Upper lobe of right lung (tissue), 1 donor: Measurements from ENCODE around the gene RPL9. TPM values are rescaled to one million over a fixed set of nuclear protein-coding genes. Genes with fewer than 3 reads are reported as not detected.

Experiments used
- ATAC-seq: fragments of 200-7000 bp; cut with Tn5 transposase; one replicate; pipeline ENCODE4 v1.9.1; 2020; ENCODE audit warnings: mild to moderate bottlenecking, moderate library complexity
- DNase-seq: peaks from one replicate; pipeline ENCODE4 v3.0.0-alpha.2; 2020
- H3K27ac ChIP-seq: fragments of 200-600 bp; one replicate; pipeline ENCODE4 v1.8.0; 2022
- H3K27me3 ChIP-seq: fragments of 200-600 bp; one replicate; pipeline ENCODE4 v1.8.0; 2022; ENCODE audit warnings: mild to moderate bottlenecking
- H3K36me3 ChIP-seq: fragments of 200-600 bp; one replicate; pipeline ENCODE4 v1.8.0; 2022
- H3K4me1 ChIP-seq: fragments of 200-600 bp; one replicate; pipeline ENCODE4 v1.8.0; 2022
- H3K4me3 ChIP-seq: fragments of 200-600 bp; one replicate; pipeline ENCODE4 v1.8.0; 2022; ENCODE audit warnings: mild to moderate bottlenecking
- H3K9me3 ChIP-seq: fragments of 200-600 bp; one replicate; pipeline ENCODE4 v1.8.0; 2022
- CTCF ChIP-seq: fragments of 200-600 bp; IDR thresholded peaks from one replicate; pipeline ENCODE4 v1.8.0; 2022; ENCODE audit warnings: antibody characterized with exemption
- intact Hi-C: fragments of 100-400 bp; cut with DNase I; formaldehyde crosslinking; loops from one replicate; pipeline ENCODE4 v1.11.0; 2022
- total RNA-seq: library from RNA; stranded (reverse); fragmentation: NEBNext Ultra II Directional; extraction: Animal tissue kit (Norgen Biotek cat#: 25700); gene quantifications from one replicate; pipeline ENCODE4 v1.2.1, GENCODE V29; 2021
- donor health status: DM: no; HTN: yes; CAD: no; lungs with severe emphysema.

The RPL9 gene
- total RNA-seq, 1 donor from 2014 or later = 1,204 TPM

GRCh38 chr4:39484582-39485272 is 26.0 kb upstream of the RPL9 start:
- TF ChIP-seq CTCF = no peak
- intact Hi-C loops = no loop called here
- no peak for DNase-seq
- H3K36me3 ChIP-seq = no peaks in the 10 kb centered on the region
- H3K27ac ChIP-seq = no peak overlapping the region
- no peaks in the 10 kb centered on the region for H3K9me3 ChIP-seq
- H3K27me3 ChIP-seq = no peaks in the 10 kb centered on the region
- H3K4me3 ChIP-seq = no peak overlapping the region
- ATAC-seq = peak; percentile 57
- H3K4me1 ChIP-seq = no peaks in the 10 kb centered on the region

- Histone ChIP-seq H3K36me3 (no peaks in the 10 kb centered on the region), H3K4me3 (peak overlapping the region; percentile 5), H3K27me3 (no peaks in the 10 kb centered on the region), H3K4me1 (no peaks in the 10 kb centered on the region), H3K27ac (no peak overlapping the region), H3K9me3 (no peaks in the 10 kb centered on the region)
- no peak for TF ChIP-seq CTCF
- intact Hi-C loops = no loop called here
- ATAC-seq (peak; percentile 87), DNase-seq (no peak)
Measured at GRCh38 chr4:39480902-39481695, 22.4 kb upstream of the RPL9 start.

- no peak for DNase-seq
- no peaks in the 10 kb centered on the region for H3K36me3 ChIP-seq
- no peak for TF ChIP-seq CTCF
- intact Hi-C loops = no loop called here
- no peaks in the 10 kb centered on the region for H3K4me1 ChIP-seq
- no peaks in the 10 kb centered on the region for H3K9me3 ChIP-seq
- H3K27ac ChIP-seq = no peak overlapping the region
- no peaks in the 10 kb centered on the region for H3K27me3 ChIP-seq
- no peak overlapping the region for H3K4me3 ChIP-seq
- no peak for ATAC-seq
Measured at GRCh38 chr4:39480251-39480650, 21.5 kb upstream of the RPL9 start.

- no peak overlapping the region for H3K27ac ChIP-seq
- DNase-seq (no peak), ATAC-seq (no peak)
- intact Hi-C loops = no loop called here
- TF ChIP-seq CTCF = no peak
- H3K4me1 ChIP-seq = no peaks in the 10 kb centered on the region
- no peaks in the 10 kb centered on the region for H3K27me3 ChIP-seq
- H3K9me3 ChIP-seq = no peaks in the 10 kb centered on the region
- peaks cover 25% of the 10 kb centered on the region for H3K36me3 ChIP-seq
- H3K4me3 ChIP-seq = no peak overlapping the region
Measured at GRCh38 chr4:39476187-39476895, 17.6 kb upstream of the RPL9 start.

- no peak for DNase-seq
- no peak overlapping the region for H3K27ac ChIP-seq
- H3K36me3 ChIP-seq = peaks cover 40% of the 10 kb centered on the region
- no peak overlapping the region for H3K4me3 ChIP-seq
- H3K9me3 ChIP-seq = no peaks in the 10 kb centered on the region
- no peak for ATAC-seq
- H3K4me1 ChIP-seq = no peaks in the 10 kb centered on the region
- H3K27me3 ChIP-seq = no peaks in the 10 kb centered on the region
- intact Hi-C loops = no loop called here
- no peak for TF ChIP-seq CTCF
Measured at GRCh38 chr4:39472396-39472795, 13.7 kb upstream of the RPL9 start.
